ENCODE data around the gene RNF213. TPM values are rescaled to one million over a fixed set of nuclear protein-coding genes. Genes with fewer than 3 reads are reported as not detected.

The RNF213 gene
- total RNA-seq, 3 donors from 2014 or later = 135 to 143 (median 136) TPM

- TF ChIP-seq CTCF (IDR thresholded peaks at IDR 0.05) = no peak
- Histone ChIP-seq H3K9me3 (no peaks in the 10 kb centered on the region), H3K4me1 (ENCODE audit: low read depth) (no peaks in the 10 kb centered on the region), H3K4me3 (no peak overlapping the region), H3K36me3 (ENCODE audit: low read depth) (no peaks in the 10 kb centered on the region)
- DNase-seq = no peak
- intact Hi-C loops (cut with DNase I, micrococcal nuclease) = no loop called here
- ATAC-seq = no peak
Measured at GRCh38 chr17:80430446-80431245, 170.0 kb downstream of the RNF213 start.

GRCh38 chr17:80431246-80432195 lies 170.9 kb downstream of the RNF213 start:
- Histone ChIP-seq H3K36me3 (ENCODE audit: low read depth) (no peaks in the 10 kb centered on the region), H3K4me1 (ENCODE audit: low read depth) (no peaks in the 10 kb centered on the region), H3K9me3 (no peaks in the 10 kb centered on the region), H3K4me3 (no peak overlapping the region)
- no peak for ATAC-seq
- intact Hi-C loops (cut with DNase I, micrococcal nuclease) = no loop called here
- no peak for TF ChIP-seq CTCF (IDR thresholded peaks at IDR 0.05)
- no peak for DNase-seq

DNA sequence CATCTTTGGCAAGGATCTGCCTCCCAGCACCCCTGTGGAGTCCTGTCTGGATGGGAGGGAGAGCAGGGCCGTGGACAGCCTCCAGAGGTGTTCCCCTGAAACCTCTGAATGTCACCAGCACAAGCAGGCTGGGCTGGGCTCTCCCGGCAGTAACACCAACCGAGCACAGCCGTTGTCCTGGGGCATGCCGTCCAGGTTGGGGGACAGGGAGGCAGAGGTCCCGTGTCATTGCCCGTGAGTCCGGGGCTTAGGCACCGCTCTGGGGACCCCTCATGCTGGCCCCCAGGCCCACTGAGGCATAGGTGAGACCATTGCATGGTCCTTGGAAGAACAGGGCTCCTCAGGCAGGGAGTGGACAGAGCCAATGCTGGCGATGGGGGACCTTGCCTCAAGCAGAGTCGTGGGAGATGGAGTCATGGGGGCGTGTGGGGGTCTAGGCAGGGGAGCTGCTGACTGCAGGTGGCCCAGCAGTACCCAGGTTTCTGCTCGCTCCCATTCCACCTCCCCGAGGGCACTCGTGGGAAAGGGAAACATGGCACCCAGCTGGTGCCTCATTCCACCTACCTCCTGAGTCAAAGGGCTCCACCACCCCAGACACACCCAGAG lies 171.8 kb downstream of the RNF213 start:
- H3K4me3 ChIP-seq = no peak overlapping the region
- intact Hi-C loops (cut with DNase I, micrococcal nuclease) = no loop called here
- ATAC-seq (no peak), DNase-seq (peak in 1 of 3 donors; percentile 14)
- no peaks in the 10 kb centered on the region for H3K9me3 ChIP-seq
- no peaks in the 10 kb centered on the region for H3K4me1 ChIP-seq (ENCODE audit: low read depth)
- no peaks in the 10 kb centered on the region for H3K36me3 ChIP-seq (ENCODE audit: low read depth)
- no peak for TF ChIP-seq CTCF (IDR thresholded peaks at IDR 0.05)

- peak in 2 of 3 donors; percentile 9 to 19 for DNase-seq
- no peak overlapping the region for H3K4me3 ChIP-seq
- no peak for ATAC-seq
- H3K36me3 ChIP-seq (ENCODE audit: low read depth) = no peaks in the 10 kb centered on the region
- no peaks in the 10 kb centered on the region for H3K4me1 ChIP-seq (ENCODE audit: low read depth)
- intact Hi-C loops (cut with DNase I, micrococcal nuclease) = no loop called here
- H3K9me3 ChIP-seq = no peaks in the 10 kb centered on the region
- TF ChIP-seq CTCF (IDR thresholded peaks at IDR 0.05) = no peak
Measured at GRCh38 chr17:80432961-80433550, 172.4 kb downstream of the RNF213 start.
